Testis (tissue), 3 donors: ENCODE results near the gene CTU2. TPM values are rescaled to one million over a fixed set of nuclear protein-coding genes. Genes with fewer than 3 reads are reported as not detected.

Experiments
- DNase-seq: peaks from one replicate; pipeline ENCODE4 v3.0.0-alpha.2; 2019
- H3K27ac ChIP-seq, 2 donors: fragments of 200-600 bp; sonication (generic); one replicate each; pipeline ENCODE4 v1.5.1; 2019
- H3K27me3 ChIP-seq: fragments of 200-600 bp; sonication (generic); one replicate; pipeline ENCODE4 v1.5.1; 2019
- H3K36me3 ChIP-seq: fragments of 200-600 bp; sonication (generic); one replicate; pipeline ENCODE4 v1.5.1; 2017; ENCODE audit warnings: low read depth; ENCODE audit errors: missing control alignments
- H3K4me1 ChIP-seq: fragments of 200-600 bp; sonication (generic); one replicate; pipeline ENCODE4 v1.5.1; 2019
- H3K4me3 ChIP-seq, 2 donors: fragments of 200-600 bp; sonication (generic); one replicate each; pipeline ENCODE4 v1.5.1; 2017 to 2019
- H3K9me3 ChIP-seq: fragments of 200-600 bp; sonication (generic); one replicate; pipeline ENCODE4 v1.5.1; 2017
- POLR2A ChIP-seq: fragments of 450-650 bp; IDR thresholded peaks from one replicate; pipeline ENCODE4 v1.6.1; 2017; ENCODE audit warnings: antibody characterized with exemption, mild to moderate bottlenecking, moderate library complexity
- WGBS, 2 donors: methylation state at CpG; one replicate each; pipeline ENCODE4 v1.1.5; 2018; 5-methylcytosine and 5-hydroxymethylcytosine counted together
- intact Hi-C: fragments of 100-400 bp; cut with DNase I; formaldehyde crosslinking; loops from one replicate; pipeline ENCODE4 v1.15.1; 2023; ENCODE audit warnings: low total_unique reads
- polyA plus RNA-seq: library from polyadenylated mRNA; stranded (reverse); fragments of 350-450 nt; fragmentation: Illumina TruSeq; extraction: RNeasy Lipid Tissue Mini Kit (QIAGEN cat#74804); gene quantifications from one replicate; pipeline ENCODE4 v1.2.3, GENCODE V29; 2014; ENCODE audit warnings: low read depth, low replicate concordance; ENCODE audit not compliant: insufficient read depth
- total RNA-seq, 2 donors: library from RNA; depleted of rRNA; stranded (reverse); fragments of >200 nt; gene quantifications; one replicate each; pipeline ENCODE4 v1.2.3, GENCODE V29; 2016
- TF ChIP-seq, protein P1 (sequence below), 3 experiments: fragments of 450-650 bp in 2 of 3; fragments of 200-600 bp in 1 of 3; sonication (generic) in 1 of 3; IDR thresholded peaks; one replicate each; pipeline ENCODE4 v1.5.1; 2016 to 2019; ENCODE audit warnings: antibody characterized with exemption in 3 of 3, mild to moderate bottlenecking in 2 of 3, moderate library complexity in 1 of 3

The CTU2 gene
- total and polyA plus RNA-seq, 3 donors from 2014 or later: 19.8 to 25.4 (median 24.8) TPM

DNA sequence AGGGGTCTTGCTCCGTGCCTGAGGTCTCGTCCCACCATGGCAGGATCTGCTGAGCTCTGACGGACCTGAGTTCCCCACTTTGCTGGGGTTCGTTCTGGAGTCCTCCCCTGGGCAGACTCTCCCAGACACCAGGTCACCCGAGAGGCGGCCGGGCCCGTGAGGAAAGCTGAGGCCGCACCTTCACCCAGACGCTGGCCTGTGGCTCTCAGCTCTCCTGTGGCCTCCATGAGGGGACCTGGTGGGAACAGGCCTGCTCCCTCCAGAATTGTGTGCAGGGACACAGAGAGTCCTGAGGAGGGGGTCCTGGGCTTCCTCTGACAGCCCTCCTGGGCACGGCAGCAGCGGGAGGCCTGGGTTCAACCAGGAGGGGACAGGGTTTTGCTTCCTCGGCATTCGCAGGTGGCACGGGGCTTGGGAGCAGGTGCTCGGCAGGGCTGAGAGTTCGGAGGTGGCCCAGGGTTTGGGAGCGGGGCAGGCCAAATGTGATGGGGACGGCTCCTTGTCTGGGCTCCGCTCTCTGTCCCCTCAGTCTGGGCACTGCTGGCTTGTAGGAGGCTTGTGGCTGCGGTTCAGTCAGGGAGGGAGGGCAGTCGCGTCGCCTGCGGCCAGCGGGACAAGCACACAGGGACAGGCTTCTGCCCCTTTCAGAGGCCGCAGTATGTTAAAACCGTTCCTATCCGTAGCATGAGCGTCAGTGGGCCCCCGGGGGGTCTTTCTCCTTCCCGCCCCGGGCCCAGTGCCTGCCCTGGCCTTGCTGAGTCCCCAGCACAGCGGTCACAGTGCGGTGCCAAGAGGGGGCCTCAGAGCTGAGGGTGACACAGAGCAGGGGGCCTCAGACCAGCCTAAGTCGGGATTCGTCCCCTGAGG, 11.8 kb upstream of the CTU2 start:
- TF ChIP-seq, protein P1, sequence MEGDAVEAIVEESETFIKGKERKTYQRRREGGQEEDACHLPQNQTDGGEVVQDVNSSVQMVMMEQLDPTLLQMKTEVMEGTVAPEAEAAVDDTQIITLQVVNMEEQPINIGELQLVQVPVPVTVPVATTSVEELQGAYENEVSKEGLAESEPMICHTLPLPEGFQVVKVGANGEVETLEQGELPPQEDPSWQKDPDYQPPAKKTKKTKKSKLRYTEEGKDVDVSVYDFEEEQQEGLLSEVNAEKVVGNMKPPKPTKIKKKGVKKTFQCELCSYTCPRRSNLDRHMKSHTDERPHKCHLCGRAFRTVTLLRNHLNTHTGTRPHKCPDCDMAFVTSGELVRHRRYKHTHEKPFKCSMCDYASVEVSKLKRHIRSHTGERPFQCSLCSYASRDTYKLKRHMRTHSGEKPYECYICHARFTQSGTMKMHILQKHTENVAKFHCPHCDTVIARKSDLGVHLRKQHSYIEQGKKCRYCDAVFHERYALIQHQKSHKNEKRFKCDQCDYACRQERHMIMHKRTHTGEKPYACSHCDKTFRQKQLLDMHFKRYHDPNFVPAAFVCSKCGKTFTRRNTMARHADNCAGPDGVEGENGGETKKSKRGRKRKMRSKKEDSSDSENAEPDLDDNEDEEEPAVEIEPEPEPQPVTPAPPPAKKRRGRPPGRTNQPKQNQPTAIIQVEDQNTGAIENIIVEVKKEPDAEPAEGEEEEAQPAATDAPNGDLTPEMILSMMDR (IDR thresholded peaks at IDR 0.05): no peak
- TF ChIP-seq POLR2A: no peak
- Histone ChIP-seq H3K4me1 (no peaks in the 10 kb centered on the region), H3K27ac (no peak overlapping the region), H3K27me3 (no peaks in the 10 kb centered on the region), H3K4me3 (no peak overlapping the region), H3K9me3 (no peaks in the 10 kb centered on the region), H3K36me3 (no peaks in the 10 kb centered on the region)
- DNase-seq: no peak
- 88 to 96% methylated on average over 12 to 37 of the region's 37 CpGs for WGBS, 2 donors
- intact Hi-C loops: no loop called here

DNA sequence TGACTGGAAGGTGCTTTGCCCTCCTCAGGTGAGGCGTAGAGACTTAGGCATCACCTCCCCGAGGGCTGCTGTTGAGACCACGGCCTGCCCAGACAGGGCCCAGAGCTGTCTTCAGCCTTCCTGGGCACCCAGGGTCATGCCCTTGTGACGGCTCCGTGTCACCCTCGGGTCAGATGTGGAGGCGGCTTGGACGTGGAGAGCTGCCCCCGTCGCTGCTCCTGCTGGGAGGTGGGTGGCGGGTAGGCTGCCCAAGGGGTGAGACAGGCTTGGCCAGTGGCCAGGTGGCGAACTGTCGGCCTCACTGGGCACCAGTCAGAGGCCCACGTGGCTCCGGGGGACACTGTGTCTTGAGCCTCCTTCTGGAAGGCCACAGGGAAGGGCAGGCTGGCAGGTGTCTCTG, 11.1 kb upstream of the CTU2 start:
- no peaks in the 10 kb centered on the region for H3K4me1 ChIP-seq
- 75% methylated on average over 15 of the region's 15 CpGs; no CpG with 5 or more reads in 1 of the 2 donors for WGBS, 2 donors
- intact Hi-C loops: no loop called here
- H3K27ac ChIP-seq: no peak overlapping the region
- no peaks in the 10 kb centered on the region for H3K9me3 ChIP-seq
- DNase-seq: no peak
- H3K27me3 ChIP-seq: no peaks in the 10 kb centered on the region
- no peaks in the 10 kb centered on the region for H3K36me3 ChIP-seq
- TF ChIP-seq POLR2A: no peak
- TF ChIP-seq, protein P1 (IDR thresholded peaks at IDR 0.05): no peak
- no peak overlapping the region for H3K4me3 ChIP-seq

DNA sequence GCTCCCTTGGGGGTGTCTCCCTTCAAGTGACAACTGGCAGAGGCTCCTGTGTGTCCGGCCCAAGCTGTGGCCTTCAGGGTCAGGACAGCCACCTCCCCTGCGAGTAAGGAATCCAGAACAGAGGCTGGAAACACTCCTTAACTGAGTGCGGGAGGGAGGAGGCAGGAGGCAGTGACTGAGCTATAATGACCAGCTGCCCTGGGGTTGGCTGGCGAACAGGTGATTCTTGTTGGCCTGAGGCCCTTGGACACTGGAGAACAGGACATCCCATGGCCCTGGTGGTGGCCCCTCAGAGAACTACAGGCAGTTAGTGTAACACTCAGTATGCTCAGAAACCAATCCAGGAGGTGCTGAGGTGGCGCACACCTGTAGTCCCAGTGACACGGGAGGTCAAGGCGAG, 10.6 kb upstream of the CTU2 start:
- 81 to 85% methylated on average over 5 to 7 of the region's 7 CpGs for WGBS, 2 donors

DNA sequence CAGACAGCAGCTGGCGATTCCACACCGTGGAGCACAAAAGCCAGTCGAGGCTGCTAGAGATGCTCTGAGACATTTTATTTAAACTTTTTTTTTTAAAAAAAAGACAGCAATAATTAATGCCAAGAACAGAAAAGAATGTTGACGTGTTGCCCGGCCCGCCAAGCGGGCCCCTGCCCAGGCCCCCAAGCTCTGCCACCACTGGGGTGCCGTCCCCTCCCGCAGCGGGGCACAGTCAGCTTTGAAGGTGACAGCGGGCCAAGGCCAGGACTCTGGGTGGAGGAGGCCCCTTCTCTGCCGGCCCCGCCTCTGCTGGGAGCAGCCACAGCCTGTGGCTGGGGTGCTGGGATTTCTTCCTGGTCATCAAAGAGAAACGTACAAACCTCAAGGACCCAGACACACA, 9.9 kb upstream of the CTU2 start:
- H3K4me1 ChIP-seq: peaks cover 3% of the 10 kb centered on the region
- WGBS, 2 donors: 86 to 88% methylated on average over 14 of the region's 14 CpGs
- no peak overlapping the region for H3K27ac ChIP-seq
- H3K9me3 ChIP-seq: no peaks in the 10 kb centered on the region
- H3K36me3 ChIP-seq: no peaks in the 10 kb centered on the region
- no peak for DNase-seq
- no peak overlapping the region for H3K4me3 ChIP-seq
- intact Hi-C loops: no loop called here
- TF ChIP-seq, protein P1 (IDR thresholded peaks at IDR 0.05): no peak
- no peak for TF ChIP-seq POLR2A
- H3K27me3 ChIP-seq: no peaks in the 10 kb centered on the region

More for the DNA sequence above, 10.6 kb upstream of the CTU2 start:
- no peaks in the 10 kb centered on the region for H3K4me1 ChIP-seq
- TF ChIP-seq, protein P1 (IDR thresholded peaks at IDR 0.05): no peak
- TF ChIP-seq POLR2A: no peak
- no peaks in the 10 kb centered on the region for H3K36me3 ChIP-seq
- H3K27ac ChIP-seq: no peak overlapping the region
- H3K9me3 ChIP-seq: no peaks in the 10 kb centered on the region
- intact Hi-C loops: no loop called here
- H3K27me3 ChIP-seq: no peaks in the 10 kb centered on the region
- H3K4me3 ChIP-seq: no peak overlapping the region
- DNase-seq: no peak
